ENCODE results near the gene CDH23.

GRCh38 chr10:71780156-71780555 is 383.4 kb downstream of the CDH23 start:
- no peak for TF ChIP-seq CTCF (conservative IDR thresholded peaks at IDR 0.05)
- TF ChIP-seq EZH2 (IDR thresholded peaks at IDR 0.05; ENCODE audit: low read depth): no peak
